Activated naive CD4-positive, alpha-beta T cell treated with anti-CD3 and anti-CD28 coated beads, Interleukin-2, amount 50 U/mL, for 16 hours (primary cell): ENCODE measurements around the gene HS1BP3.

ENCODE experiments used
- DNase-seq: peaks from one replicate; pipeline ENCODE4 v3.0.0-alpha.2; 2020

HS1BP3 gene

GRCh38 chr2:20662308-20662937 is 11.5 kb upstream of the HS1BP3 start:
- no peak for DNase-seq

GRCh38 chr2:20661421-20662307 is 10.8 kb upstream of the HS1BP3 start:
- peak; percentile 55 for DNase-seq

GRCh38 chr2:20660506-20661420 is 9.9 kb upstream of the HS1BP3 start:
- DNase-seq = no peak

- DNase-seq = no peak
Observed at GRCh38 chr2:20657522-20658235, 6.8 kb upstream of the HS1BP3 start.

GRCh38 chr2:20656561-20656960 is 5.7 kb upstream of the HS1BP3 start:
- DNase-seq = no peak

- no peak for DNase-seq
Observed at GRCh38 chr2:20654535-20654813, 3.6 kb upstream of the HS1BP3 start.

- DNase-seq = no peak
Observed at GRCh38 chr2:20653695-20654534, 3.0 kb upstream of the HS1BP3 start.

GRCh38 chr2:20652673-20653575 is 2.0 kb upstream of the HS1BP3 start:
- no peak for DNase-seq

- DNase-seq = no peak
Observed at GRCh38 chr2:20652141-20652540, 1.2 kb upstream of the HS1BP3 start.

- DNase-seq = no peak
Observed at GRCh38 chr2:20651731-20652099, 817 bp upstream of the HS1BP3 start.

- no peak for DNase-seq
Observed at GRCh38 chr2:20650393-20650876, 463 bp downstream of the HS1BP3 start.

GRCh38 chr2:20649976-20650375 is 922 bp downstream of the HS1BP3 start:
- no peak for DNase-seq

- DNase-seq = no peak
Observed at GRCh38 chr2:20649576-20649975, 1.3 kb downstream of the HS1BP3 start.

GRCh38 chr2:20648831-20649230 is 2.1 kb downstream of the HS1BP3 start:
- no peak for DNase-seq

- DNase-seq = no peak
Observed at GRCh38 chr2:20648206-20648605, 2.7 kb downstream of the HS1BP3 start.

- DNase-seq = no peak
Observed at GRCh38 chr2:20647738-20648137, 3.2 kb downstream of the HS1BP3 start.

GRCh38 chr2:20647211-20647610 is 3.7 kb downstream of the HS1BP3 start:
- no peak for DNase-seq

- no peak for DNase-seq
Observed at GRCh38 chr2:20646446-20646845, 4.5 kb downstream of the HS1BP3 start.

- no peak for DNase-seq
Observed at GRCh38 chr2:20645761-20646160, 5.1 kb downstream of the HS1BP3 start.

- DNase-seq = no peak
Observed at GRCh38 chr2:20645301-20645701, 5.6 kb downstream of the HS1BP3 start.

GRCh38 chr2:20643826-20644225 is 7.1 kb downstream of the HS1BP3 start:
- no peak for DNase-seq
